Fibroblast of mammary gland (primary cell): ENCODE data around the gene DLG1.

Experiments
- DNase-seq: peaks from one replicate; pipeline ENCODE4 v3.0.0-alpha.2; 2010; ENCODE audit warnings: low read depth
- H3K4me3 ChIP-seq: 2 replicates; pipeline ENCODE4 v1.5.1; 2011; ENCODE audit warnings: low read depth, mild to moderate bottlenecking, low read length, moderate library complexity; ENCODE audit not compliant: control insufficient read depth
- CTCF ChIP-seq: conservative IDR thresholded peaks from 2 replicates; pipeline ENCODE4 v1.5.1; 2011; ENCODE audit warnings: low read depth, low read length, inconsistent platforms; ENCODE audit not compliant: control insufficient read depth, insufficient read depth

The DLG1 gene

GRCh38 chr3:197002701-197003454 is 295.5 kb downstream of the DLG1 start:
- TF ChIP-seq CTCF = no peak
- peak overlapping the region; percentile 55 for H3K4me3 ChIP-seq
- DNase-seq = peak; percentile 43

- TF ChIP-seq CTCF = no peak
- peak overlapping the region; percentile 33 for H3K4me3 ChIP-seq
- peak; percentile 11 for DNase-seq
Observed at GRCh38 chr3:197001972-197002700, 296.3 kb downstream of the DLG1 start.

GRCh38 chr3:197001106-197001971 is 297.1 kb downstream of the DLG1 start:
- no peak for TF ChIP-seq CTCF
- DNase-seq = no peak
- no peak overlapping the region for H3K4me3 ChIP-seq

- peak; percentile 19 for DNase-seq
- TF ChIP-seq CTCF = no peak
- no peak overlapping the region for H3K4me3 ChIP-seq
Observed at GRCh38 chr3:197000211-197000610, 298.2 kb downstream of the DLG1 start.

- no peak for TF ChIP-seq CTCF
- DNase-seq = no peak
- no peak overlapping the region for H3K4me3 ChIP-seq
Observed at GRCh38 chr3:196998966-196999760, 299.2 kb downstream of the DLG1 start.

GRCh38 chr3:196997311-196997710 is 301.1 kb downstream of the DLG1 start:
- no peak for TF ChIP-seq CTCF
- no peak overlapping the region for H3K4me3 ChIP-seq

More at GRCh38 chr3:196997311-196997710, 301.1 kb downstream of the DLG1 start:
- no peak for DNase-seq
